Activated naive CD8-positive, alpha-beta T cell treated with anti-CD3 and anti-CD28 coated beads, Interleukin-2, amount 10 ng/mL, durations not matched to agents 7 days and 5 days (primary cell): Measurements from ENCODE around the gene GPR158. TPM values are rescaled to one million over a fixed set of nuclear protein-coding genes. Genes with fewer than 3 reads are reported as not detected.
"Not testable (repeated sequence)": the region's sequence is repeated elsewhere in the genome, so short reads cannot be mapped to it uniquely, and the experiment has no call there.

ENCODE experiments used
- ATAC-seq: fragments of 150-1000 bp; cut with Tn5 transposase; one replicate; pipeline ENCODE4 v1.10.0; 2021; ENCODE audit warnings: low read depth, moderate library complexity
- POLR2A ChIA-PET: fragments of 350-600 bp; sonication (Branson Sonifier 250); formaldehyde crosslinking; loops from one replicate; lab custom pipeline; 2021; ENCODE audit warnings: antibody characterized with exemption; lab: Charles Lee
- DNase-seq: peaks from one replicate; pipeline ENCODE4 v3.0.0; 2021
- H3K27ac Mint-ChIP-seq: one replicate; pipeline ENCODE4 v1.8.0; 2022; ENCODE audit warnings: mild to moderate bottlenecking, mixed read lengths
- H3K27me3 Mint-ChIP-seq: one replicate; pipeline ENCODE4 v1.8.0; 2022; ENCODE audit warnings: mild to moderate bottlenecking, moderate library complexity, mixed read lengths
- H3K36me3 Mint-ChIP-seq: one replicate; pipeline ENCODE4 v1.8.0; 2021; ENCODE audit warnings: mild to moderate bottlenecking, mixed read lengths
- H3K4me1 Mint-ChIP-seq: one replicate; pipeline ENCODE4 v1.8.0; 2021; ENCODE audit warnings: mixed read lengths
- H3K4me3 Mint-ChIP-seq: one replicate; pipeline ENCODE4 v1.8.0; 2022; ENCODE audit warnings: mild to moderate bottlenecking, moderate library complexity, mixed read lengths
- H3K9me3 Mint-ChIP-seq: one replicate; pipeline ENCODE4 v1.8.0; 2021; ENCODE audit warnings: mixed read lengths
- total RNA-seq, 2 experiments: library from RNA; stranded (reverse); gene quantifications; one replicate each; pipeline ENCODE4 v1.2.3, GENCODE V29; 2021

GPR158 gene
- total RNA-seq, 2 experiments from 2014 or later: not detected

- Mint-ChIP-seq H3K9me3 (no peaks in the 10 kb centered on the region), H3K4me1 (no peaks in the 10 kb centered on the region), H3K36me3 (no peaks in the 10 kb centered on the region), H3K27ac (no peak overlapping the region), H3K4me3 (no peak overlapping the region), H3K27me3 (no peaks in the 10 kb centered on the region)
- POLR2A ChIA-PET: no interaction called here
- no peak for ATAC-seq
- no peak for DNase-seq
These were observed 119.5 kb downstream of the GPR158 start for GRCh38 chr10:25294032-25294926.

- DNase-seq: no peak
- no peaks in the 10 kb centered on the region for H3K4me1 Mint-ChIP-seq
These were observed 121.5 kb downstream of the GPR158 start for GRCh38 chr10:25296324-25296723.

GRCh38 chr10:25297466-25297865 lies 122.7 kb downstream of the GPR158 start:
- Mint-ChIP-seq H3K4me3 (no peak overlapping the region), H3K36me3 (no peaks in the 10 kb centered on the region), H3K9me3 (no peaks in the 10 kb centered on the region), H3K27me3 (no peaks in the 10 kb centered on the region), H3K4me1 (no peaks in the 10 kb centered on the region), H3K27ac (no peak overlapping the region)
- POLR2A ChIA-PET: no interaction called here
- DNase-seq (no peak), ATAC-seq (no peak)

More at GRCh38 chr10:25296324-25296723, 121.5 kb downstream of the GPR158 start:
- Mint-ChIP-seq H3K9me3 (no peaks in the 10 kb centered on the region), H3K36me3 (no peaks in the 10 kb centered on the region), H3K27ac (no peak overlapping the region), H3K4me3 (no peak overlapping the region), H3K27me3 (no peaks in the 10 kb centered on the region)
- ATAC-seq: no peak
- POLR2A ChIA-PET: no interaction called here

GRCh38 chr10:25300073-25300472 lies 125.3 kb downstream of the GPR158 start:
- no peaks in the 10 kb centered on the region for H3K27me3 Mint-ChIP-seq
- no peaks in the 10 kb centered on the region for H3K9me3 Mint-ChIP-seq
- no peaks in the 10 kb centered on the region for H3K4me1 Mint-ChIP-seq
- no peak for DNase-seq
- no peak overlapping the region for H3K27ac Mint-ChIP-seq
- no peak overlapping the region for H3K4me3 Mint-ChIP-seq
- ATAC-seq: no peak
- POLR2A ChIA-PET: no interaction called here
- no peaks in the 10 kb centered on the region for H3K36me3 Mint-ChIP-seq

- no peak overlapping the region for H3K27ac Mint-ChIP-seq
- POLR2A ChIA-PET: no interaction called here
- no peaks in the 10 kb centered on the region for H3K9me3 Mint-ChIP-seq
- no peaks in the 10 kb centered on the region for H3K4me1 Mint-ChIP-seq
- DNase-seq: no peak
- H3K36me3 Mint-ChIP-seq: no peaks in the 10 kb centered on the region
- no peak overlapping the region for H3K4me3 Mint-ChIP-seq
- ATAC-seq: no peak
- no peaks in the 10 kb centered on the region for H3K27me3 Mint-ChIP-seq
These were observed 129.8 kb downstream of the GPR158 start for GRCh38 chr10:25304606-25305005.

- no peak overlapping the region for H3K4me3 Mint-ChIP-seq
- H3K36me3 Mint-ChIP-seq: no peaks in the 10 kb centered on the region
- H3K4me1 Mint-ChIP-seq: no peaks in the 10 kb centered on the region
- ATAC-seq (no peak), DNase-seq (no peak)
- POLR2A ChIA-PET: no interaction called here
- no peaks in the 10 kb centered on the region for H3K27me3 Mint-ChIP-seq
- no peak overlapping the region for H3K27ac Mint-ChIP-seq
- peaks cover 2% of the 10 kb centered on the region for H3K9me3 Mint-ChIP-seq
These were observed 131.6 kb downstream of the GPR158 start for GRCh38 chr10:25306386-25306785.

- Mint-ChIP-seq H3K4me1 (no peaks in the 10 kb centered on the region), H3K9me3 (peaks cover 2% of the 10 kb centered on the region), H3K4me3 (no peak overlapping the region), H3K36me3 (no peaks in the 10 kb centered on the region), H3K27ac (no peak overlapping the region), H3K27me3 (no peaks in the 10 kb centered on the region)
- ATAC-seq (no peak), DNase-seq (no peak)
- POLR2A ChIA-PET: no interaction called here
These were observed 133.5 kb downstream of the GPR158 start for GRCh38 chr10:25308278-25308677.

GRCh38 chr10:25317596-25318211 lies 142.9 kb downstream of the GPR158 start:
- H3K4me3 Mint-ChIP-seq, H3K9me3 Mint-ChIP-seq, ATAC-seq, DNase-seq, H3K4me1 Mint-ChIP-seq, H3K36me3 Mint-ChIP-seq, H3K27ac Mint-ChIP-seq, H3K27me3 Mint-ChIP-seq, POLR2A ChIA-PET: not testable (repeated sequence)

- no peak overlapping the region for H3K4me3 Mint-ChIP-seq
- H3K36me3 Mint-ChIP-seq: no peaks in the 10 kb centered on the region
- DNase-seq (no peak), ATAC-seq (no peak)
- no peak overlapping the region for H3K27ac Mint-ChIP-seq
- H3K27me3 Mint-ChIP-seq: no peaks in the 10 kb centered on the region
- no peaks in the 10 kb centered on the region for H3K4me1 Mint-ChIP-seq
- peaks cover 5% of the 10 kb centered on the region for H3K9me3 Mint-ChIP-seq
- POLR2A ChIA-PET: no interaction called here
These were observed 152.5 kb downstream of the GPR158 start for GRCh38 chr10:25327273-25327672.

- no peak overlapping the region for H3K27ac Mint-ChIP-seq
- ATAC-seq (no peak), DNase-seq (no peak)
- H3K27me3 Mint-ChIP-seq: no peaks in the 10 kb centered on the region
- POLR2A ChIA-PET: no interaction called here
- H3K4me1 Mint-ChIP-seq: no peaks in the 10 kb centered on the region
- no peaks in the 10 kb centered on the region for H3K36me3 Mint-ChIP-seq
- no peak overlapping the region for H3K4me3 Mint-ChIP-seq
- H3K9me3 Mint-ChIP-seq: peaks cover 5% of the 10 kb centered on the region
These were observed 153.6 kb downstream of the GPR158 start for GRCh38 chr10:25328361-25328760.

GRCh38 chr10:25329587-25329986 lies 154.8 kb downstream of the GPR158 start:
- ATAC-seq, H3K9me3 Mint-ChIP-seq: not testable (repeated sequence)

GRCh38 chr10:25334445-25334844 lies 159.6 kb downstream of the GPR158 start:
- POLR2A ChIA-PET: no interaction called here
- ATAC-seq (no peak), DNase-seq (no peak)
- Mint-ChIP-seq H3K27me3 (no peaks in the 10 kb centered on the region), H3K4me3 (no peak overlapping the region), H3K9me3 (peaks cover 1% of the 10 kb centered on the region), H3K27ac (no peak overlapping the region), H3K36me3 (no peaks in the 10 kb centered on the region), H3K4me1 (no peaks in the 10 kb centered on the region)

More at GRCh38 chr10:25329587-25329986, 154.8 kb downstream of the GPR158 start:
- H3K4me3 Mint-ChIP-seq, H3K27me3 Mint-ChIP-seq, H3K27ac Mint-ChIP-seq, DNase-seq, POLR2A ChIA-PET, H3K4me1 Mint-ChIP-seq, H3K36me3 Mint-ChIP-seq: not testable (repeated sequence)

- Mint-ChIP-seq H3K27me3 (no peaks in the 10 kb centered on the region), H3K27ac (no peak overlapping the region), H3K36me3 (no peaks in the 10 kb centered on the region), H3K9me3 (no peaks in the 10 kb centered on the region), H3K4me3 (no peak overlapping the region), H3K4me1 (no peaks in the 10 kb centered on the region)
- DNase-seq (no peak), ATAC-seq (no peak)
- POLR2A ChIA-PET: no interaction called here
These were observed 161.5 kb downstream of the GPR158 start for GRCh38 chr10:25336330-25336729.

- Mint-ChIP-seq H3K36me3 (no peaks in the 10 kb centered on the region), H3K4me3 (no peak overlapping the region), H3K27me3 (peaks cover 4% of the 10 kb centered on the region), H3K9me3 (no peaks in the 10 kb centered on the region), H3K27ac (no peak overlapping the region), H3K4me1 (no peaks in the 10 kb centered on the region)
- no peak for ATAC-seq
- DNase-seq: no peak
- POLR2A ChIA-PET: no interaction called here
These were observed 163.5 kb downstream of the GPR158 start for GRCh38 chr10:25338271-25338670.
